Muscle of back (tissue), 13 donors: ENCODE measurements around the gene EIF2B5. TPM values are rescaled to one million over a fixed set of nuclear protein-coding genes. Genes with fewer than 3 reads are reported as not detected.
"Not testable (repeated sequence)": the region's sequence is repeated elsewhere in the genome, so short reads cannot be mapped to it uniquely, and the experiment has no call there.

Source experiments
- DNase-seq, 3 donors: peaks; one replicate each; pipeline versions ENCODE4 v3.0.0 to v3.0.0-alpha.2; 2013
- long read RNA-seq, 9 donors: transcript quantifications; one replicate each; lab custom pipeline, GENCODE V29; 2026
- polyA plus RNA-seq, 10 donors: library from polyadenylated mRNA; unstranded; fragments of 120-200 nt; gene quantifications; one replicate each; pipeline ENCODE4 v1.2.1, GENCODE V29; 2013; ENCODE audit not compliant: insufficient read length in 10 of 10

The EIF2B5 gene
- polyA plus RNA-seq = 10 to 100 TPM; 30.4 to 42.6 (median 35.5) TPM
- long read RNA-seq, donor 1, transcript EIF2B5-201 (16 exons, 2,656 nt) = major isoform, 6 of 7 reads
- long read RNA-seq, donor 1, partial matches to known transcripts = 0 of 7 reads
- long read RNA-seq, donor 1, other reads (novel, unspliced or antisense) = 0 of 7 reads
- long read RNA-seq, donor 2, transcript EIF2B5-201 (16 exons, 2,656 nt) = major isoform, 6 of 7 reads
- long read RNA-seq, donor 2, partial matches to known transcripts = 0 of 7 reads
- long read RNA-seq, donor 2, other reads (novel, unspliced or antisense) = 0 of 7 reads
- long read RNA-seq, donor 3 = 0 reads
- long read RNA-seq, donor 4, partial matches to known transcripts = 0 of 4 reads
- long read RNA-seq, donor 4, other reads (novel, unspliced or antisense) = 0 of 4 reads
- long read RNA-seq, donor 5, transcript EIF2B5-201 (16 exons, 2,656 nt) = major isoform, 8 of 10 reads
- long read RNA-seq, donor 5, partial matches to known transcripts = 0 of 10 reads
- long read RNA-seq, donor 5, other reads (novel, unspliced or antisense) = 0 of 10 reads
- long read RNA-seq, donor 6, partial matches to known transcripts = 0 of 6 reads
- long read RNA-seq, donor 6, other reads (novel, unspliced or antisense) = 0 of 6 reads
- long read RNA-seq, donor 7, partial matches to known transcripts = 5 of 5 reads
- long read RNA-seq, donor 7, other reads (novel, unspliced or antisense) = 0 of 5 reads
- long read RNA-seq, donor 8, partial matches to known transcripts = 0 of 3 reads
- long read RNA-seq, donor 8, other reads (novel, unspliced or antisense) = 0 of 3 reads
- long read RNA-seq, donor 9, partial matches to known transcripts = 0 of 2 reads
- long read RNA-seq, donor 9, other reads (novel, unspliced or antisense) = 0 of 2 reads

GRCh38 chr3:184135149-184135910 lies at the start of gene EIF2B5:
Gene EIF2B5, plus strand, starts transcription at chr3:184135358. Its CDS starts 28 bp downstream, at chr3:184135386.
- peak; percentile 94 to 98 (median 95) for DNase-seq

GRCh38 chr3:184085389-184085852 lies 49.7 kb upstream of the EIF2B5 start:
- no peak for DNase-seq

- DNase-seq = no peak
These were observed 43.0 kb upstream of the EIF2B5 start for GRCh38 chr3:184092199-184092598.

- no peak for DNase-seq
These were observed 38.3 kb upstream of the EIF2B5 start, which contains the start of gene HTR3E for GRCh38 chr3:184096811-184097383. Gene HTR3E, plus strand, starts transcription at chr3:184097064. Its CDS starts 466 bp downstream, at chr3:184097530.

- DNase-seq = no peak
These were observed 37.6 kb upstream of the EIF2B5 start for GRCh38 chr3:184097556-184097955.

GRCh38 chr3:184099806-184100686 lies 35.1 kb upstream of the EIF2B5 start:
- no peak for DNase-seq

GRCh38 chr3:184110316-184110725 lies 24.8 kb upstream of the EIF2B5 start:
- peak in 1 of 3 donors; percentile 2 for DNase-seq

GRCh38 chr3:184116017-184116416 lies 19.1 kb upstream of the EIF2B5 start:
- no peak for DNase-seq

- DNase-seq = no peak
These were observed 17.5 kb upstream of the EIF2B5 start for GRCh38 chr3:184117636-184118035.

GRCh38 chr3:184121031-184121430 lies 14.1 kb upstream of the EIF2B5 start:
- not testable (repeated sequence) for DNase-seq

GRCh38 chr3:184126006-184126405 lies 9.2 kb upstream of the EIF2B5 start:
- DNase-seq = no peak

GRCh38 chr3:184129012-184129411 lies 6.1 kb upstream of the EIF2B5 start:
- peak in 1 of 3 donors; percentile 45 for DNase-seq

GRCh38 chr3:184132945-184133344 lies 2.2 kb upstream of the EIF2B5 start:
- DNase-seq = no peak

- DNase-seq = peak; percentile 83 to 93 (median 90)
These were observed 1.1 kb upstream of the EIF2B5 start for GRCh38 chr3:184133840-184134745.

GRCh38 chr3:184134746-184135148 lies 411 bp upstream of the EIF2B5 start:
- no peak for DNase-seq

- DNase-seq = no peak
These were observed 728 bp downstream of the EIF2B5 start for GRCh38 chr3:184135911-184136260.

GRCh38 chr3:184140436-184140835 lies 5.3 kb downstream of the EIF2B5 start:
- DNase-seq = no peak

GRCh38 chr3:184142199-184142598 lies 7.0 kb downstream of the EIF2B5 start:
- DNase-seq = no peak

GRCh38 chr3:184143327-184143726 lies 8.2 kb downstream of the EIF2B5 start:
- no peak for DNase-seq
